GM19438 (cell line): Measurements from ENCODE around the gene CD81.

ENCODE experiments used
- ATAC-seq: cut with Tn5 transposase; IDR thresholded peaks from one replicate; pipeline ENCODE4 v1.9.1; 2021; ENCODE audit warnings: low read depth; ENCODE audit not compliant: unreplicated experiment

Gene CD81

GRCh38 chr11:2433106-2433925 is 56.2 kb downstream of the CD81 start:
- ATAC-seq, result no peak

GRCh38 chr11:2434008-2434407 is 56.9 kb downstream of the CD81 start:
- ATAC-seq, result no peak

GRCh38 chr11:2434506-2435255 is 57.6 kb downstream of the CD81 start:
- no peak for ATAC-seq

- ATAC-seq, result no peak
These were observed 58.3 kb downstream of the CD81 start for GRCh38 chr11:2435288-2436012.

- ATAC-seq, result no peak
These were observed 59.0 kb downstream of the CD81 start for GRCh38 chr11:2436013-2436520.

- ATAC-seq, result no peak
These were observed 59.5 kb downstream of the CD81 start for GRCh38 chr11:2436521-2437031.

- no peak for ATAC-seq
These were observed 60.4 kb downstream of the CD81 start for GRCh38 chr11:2437516-2437915.

GRCh38 chr11:2439820-2440219 is 62.7 kb downstream of the CD81 start:
- no peak for ATAC-seq

GRCh38 chr11:2440646-2441045 is 63.5 kb downstream of the CD81 start:
- no peak for ATAC-seq

GRCh38 chr11:2441171-2441570 is 64.1 kb downstream of the CD81 start:
- ATAC-seq, result no peak

GRCh38 chr11:2442589-2442988 is 65.5 kb downstream of the CD81 start:
- no peak for ATAC-seq

- no peak for ATAC-seq
These were observed 66.3 kb downstream of the CD81 start for GRCh38 chr11:2443406-2443805.

GRCh38 chr11:2443881-2444820 is 67.0 kb downstream of the CD81 start, which contains the start of gene TRPM5:
Gene TRPM5 (minus strand): TSS chr11:2444514. CDS start chr11:2423036, 21,478 bp downstream.
- no peak for ATAC-seq

GRCh38 chr11:2444821-2445745 is 68.0 kb downstream of the CD81 start, which contains the start of gene KCNQ1:
Gene KCNQ1 (plus strand): TSS chr11:2445008. CDS start chr11:2445099, 91 bp downstream.
- no peak for ATAC-seq

GRCh38 chr11:2445746-2446551 is 68.8 kb downstream of the CD81 start:
- ATAC-seq, result no peak

GRCh38 chr11:2446590-2447252 is 69.6 kb downstream of the CD81 start:
- no peak for ATAC-seq
